Mesendoderm (in vitro differentiated cells): ENCODE data around the gene WDR26. TPM values are rescaled to one million over a fixed set of nuclear protein-coding genes. Genes with fewer than 3 reads are reported as not detected.
"Not testable (repeated sequence)": the region's sequence is repeated elsewhere in the genome, so short reads cannot be mapped to it uniquely, and the experiment has no call there.

Experiments
- DNase-seq: peaks from one replicate; pipeline ENCODE4 v3.0.0; 2013
- H2AK5ac ChIP-seq: 2 replicates; pipeline ENCODE4 v1.6.1; 2013; ENCODE audit warnings: low read length, inconsistent platforms
- H2BK120ac ChIP-seq: 2 replicates; pipeline ENCODE4 v1.6.1; 2013; ENCODE audit warnings: low read depth, mild to moderate bottlenecking, low read length, moderate library complexity, mixed read lengths
- H2BK15ac ChIP-seq: replicated peaks from 2 replicates; pipeline ENCODE4 v1.6.1; 2013; ENCODE audit warnings: low read depth, mild to moderate bottlenecking, moderate library complexity
- H2BK5ac ChIP-seq: 2 replicates; pipeline ENCODE4 v1.6.1; 2013; ENCODE audit warnings: low read length, inconsistent platforms
- H3K18ac ChIP-seq: 2 replicates; pipeline ENCODE4 v1.6.1; 2013; ENCODE audit warnings: mild to moderate bottlenecking, low read length, mixed read lengths
- H3K23ac ChIP-seq: one replicate; pipeline ENCODE4 v1.6.1; 2013; ENCODE audit warnings: low read length
- H3K27ac ChIP-seq: 2 replicates; pipeline ENCODE4 v1.5.1; 2013; ENCODE audit warnings: low read depth, mild to moderate bottlenecking, inconsistent platforms, low read length, moderate library complexity
- H3K27me3 ChIP-seq: 2 replicates; pipeline ENCODE4 v1.6.1; 2013; ENCODE audit warnings: low read length, control low read depth, mild to moderate bottlenecking, inconsistent platforms; ENCODE audit not compliant: insufficient read depth, poor library complexity
- H3K36me3 ChIP-seq: 2 replicates; pipeline ENCODE4 v1.6.1; 2013; ENCODE audit warnings: low read length, inconsistent platforms; ENCODE audit not compliant: control insufficient read depth, insufficient read depth
- H3K4ac ChIP-seq: one replicate; pipeline ENCODE4 v1.6.1; 2013; ENCODE audit warnings: low read depth, mild to moderate bottlenecking, low read length, moderate library complexity
- H3K4me1 ChIP-seq: 2 replicates; pipeline ENCODE4 v1.6.1; 2013; ENCODE audit warnings: low read depth, low read length, inconsistent platforms; ENCODE audit not compliant: control insufficient read depth
- H3K4me2 ChIP-seq: 2 replicates; pipeline ENCODE4 v1.6.1; 2013; ENCODE audit warnings: low read length
- H3K4me3 ChIP-seq: 2 replicates; pipeline ENCODE4 v1.5.1; 2013; ENCODE audit warnings: mild to moderate bottlenecking, low read length
- H3K56ac ChIP-seq: one replicate; pipeline ENCODE4 v1.6.1; 2013; ENCODE audit warnings: low read length
- H3K79me1 ChIP-seq: 2 replicates; pipeline ENCODE4 v1.6.1; 2013; ENCODE audit warnings: low read length, inconsistent platforms
- H3K79me2 ChIP-seq: 2 replicates; pipeline ENCODE4 v1.6.1; 2013; ENCODE audit warnings: mild to moderate bottlenecking, low read length; ENCODE audit not compliant: control insufficient read depth, insufficient read depth
- H3K9ac ChIP-seq: 2 replicates; pipeline ENCODE4 v1.6.1; 2013; ENCODE audit warnings: low read length, inconsistent platforms
- H4K5ac ChIP-seq: one replicate; pipeline ENCODE4 v1.6.1; 2013; ENCODE audit warnings: low read length
- H4K8ac ChIP-seq: one replicate; pipeline ENCODE4 v1.6.1; 2013; ENCODE audit warnings: low read depth, mild to moderate bottlenecking, control low read depth, low read length, moderate library complexity
- WGBS: extraction: QIAGEN DNeasy Blood & Tissue Kit; methylation state at CpG from one replicate; pipeline ENCODE4 v1.1.7; 2013; ENCODE audit warnings: low lambda C conversion rate, missing lambda C conversion rate; ENCODE audit not compliant: insufficient coverage; ENCODE audit errors: extremely low coverage; 5-methylcytosine and 5-hydroxymethylcytosine counted together
- polyA plus RNA-seq, 2 experiments: library from polyadenylated mRNA; stranded (reverse); fragments of 200-250 nt; gene quantifications; one replicate each; pipeline ENCODE4 v1.2.3, GENCODE V29; 2013

The WDR26 gene
- 35.6 TPM for polyA plus RNA-seq (2013, experiment 1 of 2)
- polyA plus RNA-seq (2013, experiment 2 of 2) = 34.1 TPM

- Histone ChIP-seq H2BK15ac (no peak within 1 kb of the TSS), H2BK120ac (peak within 1 kb of the TSS; percentile 23), H3K4me3 (peak within 1 kb of the TSS; percentile 87), H3K4me2 (peak within 1 kb of the TSS; percentile 100), H3K18ac (peak within 1 kb of the TSS; percentile 76), H4K5ac (no peak within 1 kb of the TSS), H3K4me1 (peaks cover 5% of the 10 kb centered on the region), H3K9ac (peak within 1 kb of the TSS; percentile 96), H3K36me3 (no peaks in the 10 kb centered on the region), H3K56ac (peak within 1 kb of the TSS; percentile 100), H3K23ac (no peak within 1 kb of the TSS), H3K4ac (peak within 1 kb of the TSS; percentile 90), H3K27ac (peak within 1 kb of the TSS; percentile 16), H2BK5ac (peak within 1 kb of the TSS; percentile 84), H3K27me3 (no peaks in the 10 kb centered on the region), H4K8ac (no peak within 1 kb of the TSS), H3K79me2 (peaks cover 34% of the 10 kb centered on the region), H2AK5ac (no peak within 1 kb of the TSS), H3K79me1 (peaks cover 5% of the 10 kb centered on the region)
- WGBS = no CpG with 5 or more reads among the region's 46 CpGs
- peak; percentile 94 for DNase-seq
Observed at GRCh38 chr1:224434691-224435317, at the start of gene WDR26. WDR26 (minus strand) TSS chr1:224434797.

DNA sequence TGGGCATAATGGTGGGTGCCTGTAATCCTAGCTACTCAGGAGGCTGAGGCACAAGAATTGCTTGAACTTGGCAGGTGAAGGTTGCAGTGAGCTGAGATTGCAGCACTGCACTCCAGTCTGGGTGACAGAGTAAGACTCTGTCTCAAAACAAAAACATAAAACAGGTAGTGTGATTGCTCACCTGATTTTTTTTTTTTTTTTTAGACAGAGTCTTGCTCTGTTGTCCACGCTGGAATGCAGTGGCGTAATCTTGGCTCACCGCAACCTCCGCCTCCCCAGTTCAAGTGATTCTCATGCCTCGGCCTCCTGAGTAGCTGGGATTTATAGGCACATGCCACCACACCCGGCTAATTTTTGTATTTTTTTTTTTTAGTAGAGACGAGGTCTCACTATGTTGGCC, 48.6 kb upstream of the WDR26 start:
- DNase-seq, H4K8ac ChIP-seq, H4K5ac ChIP-seq, H2BK15ac ChIP-seq, H3K18ac ChIP-seq, H3K56ac ChIP-seq, H3K4me3 ChIP-seq, H3K23ac ChIP-seq, H2BK120ac ChIP-seq, H3K27ac ChIP-seq, H3K4ac ChIP-seq, H3K4me2 ChIP-seq, H3K4me1 ChIP-seq, H3K9ac ChIP-seq, H3K79me1 ChIP-seq, H3K27me3 ChIP-seq, H3K79me2 ChIP-seq, H3K36me3 ChIP-seq, H2BK5ac ChIP-seq, H2AK5ac ChIP-seq: not testable (repeated sequence)
- no CpG with 5 or more reads among the region's 7 CpGs for WGBS

DNA sequence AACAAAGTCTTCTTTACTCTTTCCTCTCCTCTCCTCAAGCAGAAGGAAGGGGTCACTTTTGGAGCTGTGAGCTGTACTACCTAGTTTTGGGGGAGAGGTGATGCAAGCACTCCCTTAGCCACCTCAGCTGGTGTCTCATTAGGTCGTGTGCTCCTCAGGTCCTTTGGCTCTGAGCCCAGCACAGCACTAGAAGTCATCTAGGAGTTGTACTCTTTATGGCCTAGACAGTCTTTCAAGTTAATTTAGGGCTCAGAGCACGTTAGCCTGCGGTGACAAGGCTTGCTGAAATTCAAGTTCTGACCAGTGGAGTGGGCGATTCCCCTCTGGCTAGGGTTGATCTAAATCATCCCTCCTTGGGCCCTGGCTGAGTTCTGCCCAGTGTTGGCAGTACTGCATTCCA, 48.0 kb upstream of the WDR26 start:
- no peak overlapping the region for H3K23ac ChIP-seq
- no peak overlapping the region for H3K4me3 ChIP-seq
- H2BK5ac ChIP-seq = no peak overlapping the region
- no peaks in the 10 kb centered on the region for H3K79me2 ChIP-seq
- no peaks in the 10 kb centered on the region for H3K27me3 ChIP-seq
- H3K56ac ChIP-seq = no peak overlapping the region
- no peak overlapping the region for H3K4me2 ChIP-seq
- H2BK120ac ChIP-seq = no peak overlapping the region
- H3K36me3 ChIP-seq = no peaks in the 10 kb centered on the region
- H3K4ac ChIP-seq = no peak overlapping the region
- no peak overlapping the region for H4K8ac ChIP-seq
- H3K79me1 ChIP-seq = no peaks in the 10 kb centered on the region
- no peaks in the 10 kb centered on the region for H3K4me1 ChIP-seq
- no peak for DNase-seq
- no peak overlapping the region for H4K5ac ChIP-seq
- H3K18ac ChIP-seq = no peak overlapping the region
- no peak overlapping the region for H3K27ac ChIP-seq
- no peak overlapping the region for H2AK5ac ChIP-seq
- no peak overlapping the region for H3K9ac ChIP-seq
- no CpG with 5 or more reads among the region's 4 CpGs for WGBS
- no peak overlapping the region for H2BK15ac ChIP-seq

- Histone ChIP-seq H2BK15ac (no peak overlapping the region), H2BK5ac (no peak overlapping the region), H3K56ac (no peak overlapping the region), H4K8ac (no peak overlapping the region), H3K9ac (no peak overlapping the region), H3K36me3 (no peaks in the 10 kb centered on the region), H3K27ac (no peak overlapping the region), H3K79me1 (no peaks in the 10 kb centered on the region), H2AK5ac (no peak overlapping the region), H3K18ac (no peak overlapping the region), H3K4ac (no peak overlapping the region), H3K4me1 (no peaks in the 10 kb centered on the region), H4K5ac (no peak overlapping the region), H3K4me3 (no peak overlapping the region), H3K4me2 (no peak overlapping the region), H3K27me3 (no peaks in the 10 kb centered on the region), H3K23ac (no peak overlapping the region), H2BK120ac (no peak overlapping the region), H3K79me2 (no peaks in the 10 kb centered on the region)
- DNase-seq = no peak
- no CpG with 5 or more reads among the region's 2 CpGs for WGBS
Observed at GRCh38 chr1:224481601-224482000, 47.0 kb upstream of the WDR26 start.

DNA sequence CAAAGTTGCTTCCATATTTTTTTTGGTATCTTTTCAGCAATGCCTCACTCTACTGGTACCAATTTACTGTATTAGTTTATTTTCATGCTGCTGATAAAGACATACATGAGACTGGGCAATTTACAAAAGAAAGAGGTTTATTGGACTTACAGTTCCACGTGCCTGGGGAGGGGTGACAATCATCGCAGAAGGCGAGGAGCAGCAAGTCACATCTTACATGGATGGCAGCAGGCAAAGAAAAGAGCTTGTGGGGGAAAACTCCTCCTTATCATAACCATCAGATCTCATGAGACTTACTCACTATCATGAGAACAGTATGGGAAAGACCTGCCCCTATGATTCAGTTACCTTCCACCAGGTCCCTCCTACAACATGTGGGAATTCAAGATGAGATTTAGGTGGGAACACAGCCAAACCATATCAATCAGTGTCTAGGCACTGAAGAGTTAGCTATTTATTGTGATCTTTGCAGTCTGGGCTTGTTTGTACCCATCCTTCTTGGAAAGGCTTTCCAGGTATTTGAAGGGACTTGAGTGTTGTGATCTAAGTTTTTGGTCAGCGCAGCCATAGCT, 46.4 kb upstream of the WDR26 start:
- not testable (repeated sequence) for H4K8ac ChIP-seq, H2BK5ac ChIP-seq, H3K36me3 ChIP-seq, H2AK5ac ChIP-seq, H3K79me2 ChIP-seq, H3K4me2 ChIP-seq, H2BK15ac ChIP-seq, H3K9ac ChIP-seq, H3K27ac ChIP-seq, H3K4ac ChIP-seq, H3K23ac ChIP-seq, H3K56ac ChIP-seq, H3K4me3 ChIP-seq, DNase-seq, H3K4me1 ChIP-seq, H4K5ac ChIP-seq, H3K79me1 ChIP-seq, H2BK120ac ChIP-seq, H3K27me3 ChIP-seq, H3K18ac ChIP-seq
- WGBS = no CpG with 5 or more reads among the region's 4 CpGs

DNA sequence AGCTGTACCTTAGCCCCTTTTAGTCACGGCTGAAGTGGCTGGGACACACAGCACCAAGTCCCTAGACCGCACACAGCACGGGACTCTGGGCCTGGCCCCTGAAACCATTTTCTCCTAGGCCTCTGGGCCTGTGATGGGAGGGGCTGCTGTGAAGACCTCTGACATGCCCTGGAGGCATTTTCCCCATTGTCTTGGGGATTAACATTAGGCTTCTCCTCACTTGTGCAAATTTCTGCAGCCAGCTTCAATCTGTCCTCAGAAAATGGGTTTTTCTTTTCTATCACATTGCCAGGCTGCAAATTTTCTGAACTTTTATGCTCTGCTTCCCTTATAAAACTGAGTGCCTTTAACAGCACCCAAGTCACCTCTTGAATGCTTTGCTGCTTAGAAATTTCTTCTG, 45.6 kb upstream of the WDR26 start:
- H3K27me3 ChIP-seq, H3K18ac ChIP-seq, H2BK15ac ChIP-seq, H3K36me3 ChIP-seq, H2BK120ac ChIP-seq, H3K56ac ChIP-seq, H3K9ac ChIP-seq, H2BK5ac ChIP-seq, H3K4me3 ChIP-seq, H3K27ac ChIP-seq, H4K8ac ChIP-seq, H4K5ac ChIP-seq, H3K4me1 ChIP-seq, H3K4me2 ChIP-seq, H3K23ac ChIP-seq, H3K79me2 ChIP-seq, H3K4ac ChIP-seq, H3K79me1 ChIP-seq, H2AK5ac ChIP-seq: not testable (repeated sequence)
- peak; percentile 14 for DNase-seq
- no CpG with 5 or more reads among the region's 3 CpGs for WGBS
